Endothelial cell (in vitro differentiated cells): ENCODE data around the gene CAP2. TPM values are rescaled to one million over a fixed set of nuclear protein-coding genes. Genes with fewer than 3 reads are reported as not detected.
"Not testable (repeated sequence)": the region's sequence is repeated elsewhere in the genome, so short reads cannot be mapped to it uniquely, and the experiment has no call there.

Source experiments
- DNase-seq: peaks from one replicate; pipeline ENCODE4 v3.0.0; 2021; ENCODE audit warnings: low spot score
- H3K27ac Mint-ChIP-seq: one replicate; pipeline ENCODE4 v1.8.0; 2021; ENCODE audit warnings: mixed read lengths, inconsistent platforms; ENCODE audit not compliant: unreplicated experiment
- H3K27me3 Mint-ChIP-seq: one replicate; pipeline ENCODE4 v1.8.0; 2021; ENCODE audit warnings: mild to moderate bottlenecking, moderate library complexity, mixed read lengths, inconsistent platforms; ENCODE audit not compliant: unreplicated experiment
- H3K36me3 Mint-ChIP-seq: one replicate; pipeline ENCODE4 v1.8.0; 2021; ENCODE audit warnings: mild to moderate bottlenecking, low read depth, mixed read lengths, inconsistent platforms; ENCODE audit not compliant: unreplicated experiment
- H3K4me1 Mint-ChIP-seq: one replicate; pipeline ENCODE4 v1.8.0; 2021; ENCODE audit warnings: mild to moderate bottlenecking, mixed read lengths, inconsistent platforms; ENCODE audit not compliant: unreplicated experiment
- H3K4me3 Mint-ChIP-seq: one replicate; pipeline ENCODE4 v1.8.0; 2021; ENCODE audit warnings: mild to moderate bottlenecking, mixed read lengths, inconsistent platforms; ENCODE audit not compliant: unreplicated experiment
- H3K9me3 Mint-ChIP-seq: one replicate; pipeline ENCODE4 v1.8.0; 2021; ENCODE audit warnings: mixed read lengths, inconsistent platforms; ENCODE audit not compliant: unreplicated experiment
- total RNA-seq: library from RNA; stranded (reverse); fragmentation: NEBNext Ultra II Directional; extraction: Animal tissue kit (Norgen Biotek cat#: 25700); gene quantifications from one replicate; pipeline ENCODE4 v1.2.1, GENCODE V29; 2021; ENCODE audit not compliant: unreplicated experiment
- TF ChIP-seq, protein P1 (sequence below): fragments of 200-600 bp; sonication (generic); IDR thresholded peaks from one replicate; pipeline ENCODE4 v1.5.0; 2021; ENCODE audit warnings: antibody characterized with exemption; ENCODE audit not compliant: unreplicated experiment

CAP2 gene
- total RNA-seq, 1 donor from 2014 or later = 4.4 TPM

GRCh38 chr6:17525637-17526036 is 132.2 kb downstream of the CAP2 start:
- Mint-ChIP-seq H3K4me3 (no peak overlapping the region), H3K27ac (no peak overlapping the region), H3K4me1 (no peaks in the 10 kb centered on the region), H3K27me3 (peaks cover 2% of the 10 kb centered on the region), H3K9me3 (no peaks in the 10 kb centered on the region), H3K36me3 (no peaks in the 10 kb centered on the region)
- no peak for DNase-seq
- TF ChIP-seq, protein P1, sequence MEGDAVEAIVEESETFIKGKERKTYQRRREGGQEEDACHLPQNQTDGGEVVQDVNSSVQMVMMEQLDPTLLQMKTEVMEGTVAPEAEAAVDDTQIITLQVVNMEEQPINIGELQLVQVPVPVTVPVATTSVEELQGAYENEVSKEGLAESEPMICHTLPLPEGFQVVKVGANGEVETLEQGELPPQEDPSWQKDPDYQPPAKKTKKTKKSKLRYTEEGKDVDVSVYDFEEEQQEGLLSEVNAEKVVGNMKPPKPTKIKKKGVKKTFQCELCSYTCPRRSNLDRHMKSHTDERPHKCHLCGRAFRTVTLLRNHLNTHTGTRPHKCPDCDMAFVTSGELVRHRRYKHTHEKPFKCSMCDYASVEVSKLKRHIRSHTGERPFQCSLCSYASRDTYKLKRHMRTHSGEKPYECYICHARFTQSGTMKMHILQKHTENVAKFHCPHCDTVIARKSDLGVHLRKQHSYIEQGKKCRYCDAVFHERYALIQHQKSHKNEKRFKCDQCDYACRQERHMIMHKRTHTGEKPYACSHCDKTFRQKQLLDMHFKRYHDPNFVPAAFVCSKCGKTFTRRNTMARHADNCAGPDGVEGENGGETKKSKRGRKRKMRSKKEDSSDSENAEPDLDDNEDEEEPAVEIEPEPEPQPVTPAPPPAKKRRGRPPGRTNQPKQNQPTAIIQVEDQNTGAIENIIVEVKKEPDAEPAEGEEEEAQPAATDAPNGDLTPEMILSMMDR = no peak

- Mint-ChIP-seq H3K9me3 (no peaks in the 10 kb centered on the region), H3K36me3 (no peaks in the 10 kb centered on the region), H3K4me3 (no peak overlapping the region), H3K27me3 (no peaks in the 10 kb centered on the region), H3K4me1 (no peaks in the 10 kb centered on the region), H3K27ac (no peak overlapping the region)
- TF ChIP-seq, protein P1 = no peak
- DNase-seq = no peak
These were observed 133.7 kb downstream of the CAP2 start for GRCh38 chr6:17527076-17527475.

GRCh38 chr6:17530321-17530835 is 137.0 kb downstream of the CAP2 start:
- DNase-seq = no peak
- no peaks in the 10 kb centered on the region for H3K36me3 Mint-ChIP-seq
- H3K27ac Mint-ChIP-seq = no peak overlapping the region
- no peak overlapping the region for H3K4me3 Mint-ChIP-seq
- TF ChIP-seq, protein P1 = no peak
- no peaks in the 10 kb centered on the region for H3K27me3 Mint-ChIP-seq
- no peaks in the 10 kb centered on the region for H3K9me3 Mint-ChIP-seq
- no peaks in the 10 kb centered on the region for H3K4me1 Mint-ChIP-seq

DNA sequence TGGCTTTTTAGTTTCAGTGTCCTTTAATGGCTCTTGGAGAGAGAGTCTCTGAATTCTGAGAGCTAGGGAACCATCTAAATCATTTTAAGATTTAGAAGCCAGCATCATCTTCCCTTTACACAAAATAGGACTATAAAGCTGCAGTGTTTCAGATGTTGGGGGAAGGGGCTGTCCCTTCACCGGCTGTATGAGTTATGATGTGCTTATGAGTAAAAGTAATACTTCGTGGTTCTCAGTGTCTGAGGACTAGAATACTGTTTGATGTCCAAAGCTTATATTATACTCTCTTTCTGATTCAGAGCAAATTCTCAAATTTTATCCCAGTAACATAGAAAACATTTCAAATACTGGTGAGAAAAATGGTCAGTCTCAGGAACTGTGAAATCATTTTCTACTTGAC is 143.2 kb downstream of the CAP2 start:
- Mint-ChIP-seq H3K36me3 (no peaks in the 10 kb centered on the region), H3K27ac (no peak overlapping the region), H3K27me3 (no peaks in the 10 kb centered on the region), H3K9me3 (no peaks in the 10 kb centered on the region), H3K4me3 (no peak overlapping the region), H3K4me1 (no peaks in the 10 kb centered on the region)
- no peak for DNase-seq
- TF ChIP-seq, protein P1 = no peak

DNA sequence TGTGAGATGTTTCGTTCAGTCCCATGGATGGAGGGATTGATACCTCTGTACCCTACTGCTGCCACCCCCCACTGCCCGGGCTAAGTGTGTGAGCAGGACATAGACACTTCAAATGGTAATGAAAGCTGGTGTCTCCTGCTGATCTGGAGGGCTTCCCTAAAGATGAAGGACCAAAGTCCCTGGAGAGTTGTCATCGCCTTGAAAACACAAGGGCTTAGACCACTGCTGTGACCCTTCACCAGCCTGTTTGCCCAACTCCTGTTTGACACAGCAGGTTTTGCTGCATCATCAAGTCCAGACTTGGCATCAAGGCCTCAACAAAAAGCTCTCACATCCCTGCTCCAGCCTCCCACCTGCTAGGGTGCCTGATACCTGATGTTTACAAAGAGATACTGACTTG is 148.8 kb downstream of the CAP2 start:
- Mint-ChIP-seq H3K4me3 (no peak overlapping the region), H3K27me3 (no peaks in the 10 kb centered on the region), H3K27ac (no peak overlapping the region), H3K36me3 (peaks cover 4% of the 10 kb centered on the region), H3K4me1 (peaks cover 2% of the 10 kb centered on the region), H3K9me3 (no peaks in the 10 kb centered on the region)
- no peak for DNase-seq
- TF ChIP-seq, protein P1 = no peak

DNA sequence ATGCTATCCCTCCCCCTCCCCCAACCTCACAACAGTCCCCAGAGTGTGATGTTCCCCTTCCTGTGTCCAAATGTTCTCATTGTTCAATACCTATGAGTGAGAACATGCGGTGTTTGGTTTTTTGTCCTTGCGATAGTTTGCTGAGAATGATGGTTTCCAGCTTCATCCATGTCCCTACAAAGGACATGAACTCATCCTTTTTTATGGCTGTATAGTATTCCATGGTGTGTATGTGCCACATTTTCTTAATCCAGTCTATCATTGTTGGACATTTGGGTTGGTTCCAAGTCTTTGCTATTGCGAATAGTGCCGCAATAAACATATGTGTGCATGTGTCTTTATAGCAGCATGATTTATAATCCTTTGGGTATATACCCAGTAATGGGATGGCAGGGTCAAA is 152.3 kb downstream of the CAP2 start:
- H3K4me3 Mint-ChIP-seq, H3K36me3 Mint-ChIP-seq, H3K27ac Mint-ChIP-seq, DNase-seq, H3K9me3 Mint-ChIP-seq, H3K27me3 Mint-ChIP-seq, H3K4me1 Mint-ChIP-seq: not testable (repeated sequence)
